ENCODE measurements around the gene FGD2.

DNA sequence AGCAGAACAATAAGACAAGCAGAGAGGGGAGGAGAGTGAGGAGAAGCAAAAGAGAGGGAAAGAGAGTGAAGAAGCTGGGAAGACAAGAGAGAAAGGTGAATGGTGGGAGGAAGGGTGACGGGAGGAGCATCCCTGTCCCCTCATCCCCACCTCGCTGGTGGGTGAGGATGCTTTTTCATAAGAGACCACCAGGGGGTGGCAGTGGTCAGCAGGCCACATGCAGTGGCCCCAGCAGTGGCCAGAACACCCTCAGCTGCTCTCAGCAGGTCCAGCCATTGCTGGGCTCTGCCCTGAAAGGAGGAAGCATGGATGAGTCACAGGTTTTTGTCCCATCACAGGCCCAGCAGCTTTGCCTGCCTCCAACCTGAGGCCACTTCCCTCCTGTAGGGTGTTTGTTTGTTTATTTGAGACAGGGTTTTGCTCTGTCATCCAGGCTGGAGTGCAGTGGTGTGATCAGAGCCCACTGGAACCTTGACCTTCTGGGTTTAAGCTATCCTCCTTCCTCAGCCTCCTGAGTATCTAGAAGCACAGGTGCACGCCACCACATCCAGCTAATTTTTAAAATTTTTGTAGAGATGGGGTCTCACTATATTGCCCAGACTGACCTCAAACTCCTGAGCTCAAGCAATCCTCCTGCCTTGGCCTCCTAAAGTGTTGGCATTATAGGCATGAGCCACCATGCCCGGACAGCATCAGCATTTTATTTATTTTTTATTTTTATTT is 24.0 kb downstream of the FGD2 start:
- TF ChIP-seq POLR2AphosphoS5 (IDR thresholded peaks at IDR 0.05) = no peak
- TF ChIP-seq, protein P1, sequence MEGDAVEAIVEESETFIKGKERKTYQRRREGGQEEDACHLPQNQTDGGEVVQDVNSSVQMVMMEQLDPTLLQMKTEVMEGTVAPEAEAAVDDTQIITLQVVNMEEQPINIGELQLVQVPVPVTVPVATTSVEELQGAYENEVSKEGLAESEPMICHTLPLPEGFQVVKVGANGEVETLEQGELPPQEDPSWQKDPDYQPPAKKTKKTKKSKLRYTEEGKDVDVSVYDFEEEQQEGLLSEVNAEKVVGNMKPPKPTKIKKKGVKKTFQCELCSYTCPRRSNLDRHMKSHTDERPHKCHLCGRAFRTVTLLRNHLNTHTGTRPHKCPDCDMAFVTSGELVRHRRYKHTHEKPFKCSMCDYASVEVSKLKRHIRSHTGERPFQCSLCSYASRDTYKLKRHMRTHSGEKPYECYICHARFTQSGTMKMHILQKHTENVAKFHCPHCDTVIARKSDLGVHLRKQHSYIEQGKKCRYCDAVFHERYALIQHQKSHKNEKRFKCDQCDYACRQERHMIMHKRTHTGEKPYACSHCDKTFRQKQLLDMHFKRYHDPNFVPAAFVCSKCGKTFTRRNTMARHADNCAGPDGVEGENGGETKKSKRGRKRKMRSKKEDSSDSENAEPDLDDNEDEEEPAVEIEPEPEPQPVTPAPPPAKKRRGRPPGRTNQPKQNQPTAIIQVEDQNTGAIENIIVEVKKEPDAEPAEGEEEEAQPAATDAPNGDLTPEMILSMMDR (IDR thresholded peaks at IDR 0.05) = peak; percentile 51 to 64
- no peak for TF ChIP-seq EP300 (IDR thresholded peaks at IDR 0.05)
- no peak for TF ChIP-seq POLR2A (IDR thresholded peaks at IDR 0.05)
